ENCODE measurements around the gene IRF5.

- no peak for TF ChIP-seq TARDBP (IDR thresholded peaks at IDR 0.05)
- TF ChIP-seq LEF1 (IDR thresholded peaks at IDR 0.05; ENCODE audit: borderline replicate concordance): no peak
These were observed 11.4 kb downstream of the IRF5 start for GRCh38 chr7:128948976-128949760.
